T-cell (primary cell): Measurements from ENCODE around the gene TSPAN33. TPM values are rescaled to one million over a fixed set of nuclear protein-coding genes. Genes with fewer than 3 reads are reported as not detected.

Experiments used
- ATAC-seq, 4 experiments: fragments of 200-7000 bp in 3 of 4; fragments of 150-1000 bp in 1 of 4; cut with Tn5 transposase; replicated peaks in 1 of 4; 1 replicate in 3 of 4; 2 replicates in 1 of 4; pipeline ENCODE4 v1.10.0; 2021; ENCODE audit warnings: moderate library complexity in 3 of 4, mild to moderate bottlenecking in 2 of 4, moderate number of reproducible peaks in 1 of 4
- CTCF ChIA-PET, 2 donors: fragments of 300-600 bp; sonication (Branson Sonifier 250); formaldehyde crosslinking; loops; one replicate each; lab custom pipeline; 2022; ENCODE audit warnings: antibody characterized with exemption in 2 of 2; lab: Charles Lee
- POLR2A ChIA-PET, 2 donors: fragments of 300-600 bp; sonication (Branson Sonifier 250); formaldehyde crosslinking; loops; one replicate each; lab custom pipeline; 2022; ENCODE audit warnings: antibody characterized with exemption in 2 of 2; lab: Charles Lee
- DNase-seq, 35 experiments: peaks; one replicate each; pipeline versions ENCODE4 v3.0.0 to v3.0.0-alpha.2; 2013 to 2023
- H3K27ac ChIP-seq: one replicate; pipeline ENCODE4 v1.5.1; 2013; ENCODE audit warnings: low read length
- H3K27me3 ChIP-seq, 2 experiments: replicated peaks in 1 of 2; 1 replicate in 1 of 2; 2 replicates in 1 of 2; pipeline versions ENCODE4 v1.6.1 to v1.7.0; 2013; ENCODE audit warnings: low read length in 1 of 2, mixed read lengths in 1 of 2; ENCODE audit not compliant: control insufficient read depth in 2 of 2, insufficient read depth in 2 of 2; ENCODE audit errors: extremely low read depth in 1 of 2
- H3K36me3 ChIP-seq, 2 donors: 1 replicate in 1 of 2; 2 replicates in 1 of 2; pipeline versions ENCODE4 v1.6.1 to v1.7.0; 2013; ENCODE audit warnings: low read length in 1 of 2; ENCODE audit not compliant: control insufficient read depth in 2 of 2, insufficient read depth in 1 of 2; ENCODE audit errors: extremely low read depth in 1 of 2
- H3K4me1 ChIP-seq, 2 experiments: 1 replicate in 1 of 2; 2 replicates in 1 of 2; pipeline versions ENCODE4 v1.6.1 to v1.7.0; 2013; ENCODE audit warnings: low read length in 2 of 2, mixed read lengths in 1 of 2; ENCODE audit not compliant: insufficient read depth in 2 of 2, control insufficient read depth in 1 of 2; ENCODE audit errors: extremely low read depth in 1 of 2
- H3K4me3 ChIP-seq, 2 donors: 1 replicate in 1 of 2; 2 replicates in 1 of 2; pipeline versions ENCODE4 v1.5.1 to v1.7.0; 2013; ENCODE audit warnings: mild to moderate bottlenecking in 2 of 2, low read length in 1 of 2, moderate library complexity in 1 of 2; ENCODE audit not compliant: control insufficient read depth in 1 of 2; ENCODE audit errors: extremely low read depth in 1 of 2
- H3K9me3 ChIP-seq: 2 replicates; pipeline ENCODE4 v1.7.0; 2013
- H3K27ac Mint-ChIP-seq, 2 donors: one replicate each; pipeline ENCODE4 v1.8.0; 2020 to 2021; ENCODE audit warnings: mild to moderate bottlenecking in 2 of 2, mixed read lengths in 2 of 2
- H3K27me3 Mint-ChIP-seq, 2 donors: one replicate each; pipeline ENCODE4 v1.8.0; 2021 to 2022; ENCODE audit warnings: mixed read lengths in 2 of 2
- H3K36me3 Mint-ChIP-seq: one replicate; pipeline ENCODE4 v1.8.0; 2021; ENCODE audit warnings: mixed read lengths
- H3K4me1 Mint-ChIP-seq, 3 donors: one replicate each; pipeline ENCODE4 v1.8.0; 2020 to 2022; ENCODE audit warnings: mixed read lengths in 3 of 3, mild to moderate bottlenecking in 1 of 3
- H3K4me3 Mint-ChIP-seq, 3 donors: one replicate each; pipeline ENCODE4 v1.8.0; 2020 to 2022; ENCODE audit warnings: mild to moderate bottlenecking in 3 of 3, mixed read lengths in 3 of 3, moderate library complexity in 3 of 3
- H3K9me3 Mint-ChIP-seq, 3 donors: one replicate each; pipeline ENCODE4 v1.8.0; 2020 to 2022; ENCODE audit warnings: mixed read lengths in 3 of 3
- WGBS: methylation state at CpG from one replicate; pipeline ENCODE4 v1.1.5; 2013; ENCODE audit warnings: missing lambda C conversion rate; ENCODE audit not compliant: insufficient coverage; 5-methylcytosine and 5-hydroxymethylcytosine counted together
- total RNA-seq, 35 experiments: library from RNA in 6 of 35; stranded (reverse) in 6 of 35; fragments of 120-200 nt in 1 of 35; gene quantifications; one replicate each; pipeline versions ENCODE4 v1.2.1 to v1.2.4 and lab custom pipeline; 2013 to 2026

The TSPAN33 gene
- total RNA-seq, 5 donors from 2014 or later (not counting 1 experiment from before 2014, with no cell fraction given) = 5.6 to 7.1 (median 5.9) TPM

- 2% methylated on average over 42 of the region's 48 CpGs for WGBS
- Histone ChIP-seq H3K4me1 (peaks cover 0 to 13% of the 10 kb centered on the region in 2 experiments), H3K27ac (no peak within 1 kb of the TSS), H3K4me3 (peak within 1 kb of the TSS; percentile 36 to 73), H3K9me3 (no peaks in the 10 kb centered on the region), H3K36me3 (no peaks in the 10 kb centered on the region), H3K27me3 (peaks cover 3 to 35% of the 10 kb centered on the region in 2 experiments)
- Mint-ChIP-seq H3K27ac (no peak within 1 kb of the TSS), H3K36me3 (no peaks in the 10 kb centered on the region), H3K9me3 (no peaks in the 10 kb centered on the region), H3K27me3 (peaks cover 53 to 59% of the 10 kb centered on the region in 2 donors), H3K4me1 (peaks cover 4 to 14% (median 14%) of the 10 kb centered on the region in 3 donors), H3K4me3 (peak within 1 kb of the TSS; percentile 62 to 69 (median 66))
- DNase-seq (peak in 1 of 35 experiments; percentile 39), ATAC-seq (peak; percentile 43 to 67 (median 54))
- ChIA-PET POLR2A (no interaction called here), CTCF (no interaction called here)
Observed at GRCh38 chr7:129188372-129188891, 43.9 kb downstream of the TSPAN33 start, which contains the start of gene SMO. Gene SMO (plus strand): TSS chr7:129188633. CDS start chr7:129189152, 519 bp downstream.

GRCh38 chr7:129188892-129189660, 44.6 kb downstream of the TSPAN33 start:
- no peaks in the 10 kb centered on the region for H3K9me3 ChIP-seq
- ChIA-PET CTCF (no interaction called here), POLR2A (no interaction called here)
- ATAC-seq = peak; percentile 31 to 52 (median 37)
- Mint-ChIP-seq H3K36me3 (no peaks in the 10 kb centered on the region), H3K27me3 (peaks cover 53 to 59% of the 10 kb centered on the region in 2 donors), H3K9me3 (no peaks in the 10 kb centered on the region), H3K27ac (no peak overlapping the region), H3K4me1 (peaks cover 4 to 14% (median 14%) of the 10 kb centered on the region in 3 donors), H3K4me3 (peak overlapping the region; percentile 59 to 69 (median 62))
- DNase-seq = no peak
- H3K4me1 ChIP-seq = peaks cover 0 to 13% of the 10 kb centered on the region in 2 experiments
- H3K36me3 ChIP-seq = no peaks in the 10 kb centered on the region
- H3K27ac ChIP-seq = no peak overlapping the region
- H3K4me3 ChIP-seq = peak overlapping the region; percentile 36 to 73
- 3% methylated on average over 82 of the region's 83 CpGs for WGBS
- H3K27me3 ChIP-seq = peaks cover 3 to 38% of the 10 kb centered on the region in 2 experiments

GRCh38 chr7:129189661-129190310, 45.3 kb downstream of the TSPAN33 start:
- Histone ChIP-seq H3K36me3 (no peaks in the 10 kb centered on the region), H3K4me1 (peaks cover 0 to 13% of the 10 kb centered on the region in 2 experiments), H3K27me3 (peaks cover 3 to 35% of the 10 kb centered on the region in 2 experiments), H3K9me3 (no peaks in the 10 kb centered on the region), H3K27ac (no peak overlapping the region), H3K4me3 (peak overlapping the region in 1 of 2 donors; percentile 73)
- CTCF ChIA-PET = no interaction called here
- 62% methylated on average over 7 of the region's 13 CpGs for WGBS
- no peak overlapping the region for H3K27ac Mint-ChIP-seq
- no peaks in the 10 kb centered on the region for H3K9me3 Mint-ChIP-seq
- peak overlapping the region; percentile 59 to 69 (median 62) for H3K4me3 Mint-ChIP-seq
- no peak for ATAC-seq
- no peaks in the 10 kb centered on the region for H3K36me3 Mint-ChIP-seq
- POLR2A ChIA-PET = no interaction called here
- peaks cover 4 to 14% (median 14%) of the 10 kb centered on the region in 3 donors for H3K4me1 Mint-ChIP-seq
- DNase-seq = no peak
- peaks cover 53 to 59% of the 10 kb centered on the region in 2 donors for H3K27me3 Mint-ChIP-seq

GRCh38 chr7:129191272-129191671, 46.8 kb downstream of the TSPAN33 start:
- no peak overlapping the region for H3K4me3 Mint-ChIP-seq
- ChIA-PET CTCF (interaction anchor here in 1 of 2 donors (0.7 kb wide), 1 partner anchor 28 kb away, joined by 3 read pairs; no protein-coding TSS in a partner anchor), POLR2A (interaction anchor here in 1 of 2 donors (0.7 kb wide), 1 partner anchor 93 kb away, joined by 3 read pairs; no protein-coding TSS in a partner anchor)
- peaks cover 0 to 13% of the 10 kb centered on the region in 2 experiments for H3K4me1 ChIP-seq
- ATAC-seq = no peak
- no peaks in the 10 kb centered on the region for H3K36me3 Mint-ChIP-seq
- peaks cover 46 to 52% of the 10 kb centered on the region in 2 donors for H3K27me3 Mint-ChIP-seq
- H3K27me3 ChIP-seq = peaks cover 3 to 35% of the 10 kb centered on the region in 2 experiments
- H3K27ac ChIP-seq = no peak overlapping the region
- H3K4me1 Mint-ChIP-seq = peaks cover 4 to 14% (median 14%) of the 10 kb centered on the region in 3 donors
- H3K9me3 ChIP-seq = no peaks in the 10 kb centered on the region
- DNase-seq = no peak
- H3K27ac Mint-ChIP-seq = no peak overlapping the region
- no peaks in the 10 kb centered on the region for H3K9me3 Mint-ChIP-seq
- no peak overlapping the region for H3K4me3 ChIP-seq
- no peaks in the 10 kb centered on the region for H3K36me3 ChIP-seq
- WGBS = 92% methylated on average over 3 of the region's 3 CpGs

- Histone ChIP-seq H3K4me1 (peaks cover 0 to 6% of the 10 kb centered on the region in 2 experiments), H3K9me3 (no peaks in the 10 kb centered on the region), H3K27me3 (peaks cover 3 to 20% of the 10 kb centered on the region in 2 experiments), H3K4me3 (no peak overlapping the region), H3K27ac (no peak overlapping the region), H3K36me3 (no peaks in the 10 kb centered on the region)
- ChIA-PET POLR2A (no interaction called here), CTCF (no interaction called here)
- H3K4me1 Mint-ChIP-seq = peaks cover 4 to 8% (median 7%) of the 10 kb centered on the region in 3 donors
- no peaks in the 10 kb centered on the region for H3K9me3 Mint-ChIP-seq
- H3K27ac Mint-ChIP-seq = no peak overlapping the region
- H3K27me3 Mint-ChIP-seq = peaks cover 36 to 41% of the 10 kb centered on the region in 2 donors
- ATAC-seq = no peak
- DNase-seq = no peak
- H3K36me3 Mint-ChIP-seq = no peaks in the 10 kb centered on the region
- H3K4me3 Mint-ChIP-seq = no peak overlapping the region
- no CpG with 5 or more reads among the region's 3 CpGs for WGBS
Observed at GRCh38 chr7:129193892-129194291, 49.4 kb downstream of the TSPAN33 start.

GRCh38 chr7:129197771-129198170, 53.3 kb downstream of the TSPAN33 start:
- no peak overlapping the region for H3K4me3 Mint-ChIP-seq
- H3K4me1 Mint-ChIP-seq = no peaks in the 10 kb centered on the region
- peaks cover 0 to 8% of the 10 kb centered on the region in 2 experiments for H3K27me3 ChIP-seq
- CTCF ChIA-PET = interaction anchor here in 1 of 2 donors (0.5 kb wide), 1 partner anchor 1356 kb away, joined by 3 read pairs; no protein-coding TSS in a partner anchor
- no peak overlapping the region for H3K27ac ChIP-seq
- POLR2A ChIA-PET = interaction anchor here in 1 of 2 donors (0.6 kb wide), 1 partner anchor 18 kb away, joined by 3 read pairs; no protein-coding TSS in a partner anchor
- no peaks in the 10 kb centered on the region for H3K36me3 Mint-ChIP-seq
- H3K9me3 Mint-ChIP-seq = no peaks in the 10 kb centered on the region
- H3K4me3 ChIP-seq = no peak overlapping the region
- H3K27ac Mint-ChIP-seq = no peak overlapping the region
- DNase-seq = no peak
- WGBS = no CpG with 5 or more reads among the region's 4 CpGs
- ATAC-seq = no peak
- H3K4me1 ChIP-seq = no peaks in the 10 kb centered on the region
- peaks cover 4 to 19% of the 10 kb centered on the region in 2 donors for H3K27me3 Mint-ChIP-seq
- H3K36me3 ChIP-seq = no peaks in the 10 kb centered on the region
- H3K9me3 ChIP-seq = no peaks in the 10 kb centered on the region
